Heart left ventricle (tissue), 16 donors: Measurements from ENCODE around the gene SNRPE. TPM values are rescaled to one million over a fixed set of nuclear protein-coding genes. Genes with fewer than 3 reads are reported as not detected.

Source experiments
- ATAC-seq, 4 donors: fragments of 200-7000 bp; cut with Tn5 transposase; one replicate each; pipeline ENCODE4 v1.9.1; 2020 to 2022; ENCODE audit warnings: moderate library complexity in 4 of 4, mild to moderate bottlenecking in 3 of 4, moderate number of reproducible peaks in 1 of 4
- DNase-seq, 5 donors: peaks; one replicate each; pipeline ENCODE4 v3.0.0-alpha.2; 2020
- H3K27ac ChIP-seq, 12 donors: fragments of 200-600 bp; sonication (generic) in 4 of 12; one replicate each; pipeline versions ENCODE4 v1.5.0 to v1.8.0; 2016 to 2022; ENCODE audit warnings: mild to moderate bottlenecking in 2 of 12
- H3K27me3 ChIP-seq, 9 donors: fragments of 200-600 bp; sonication (generic) in 2 of 9; one replicate each; pipeline versions ENCODE4 v1.5.1 to v1.8.0; 2016 to 2022; ENCODE audit warnings: mild to moderate bottlenecking in 3 of 9
- H3K36me3 ChIP-seq, 9 donors: fragments of 200-600 bp; sonication (generic) in 2 of 9; one replicate each; pipeline versions ENCODE4 v1.5.0 to v1.8.0; 2018 to 2022; ENCODE audit warnings: mild to moderate bottlenecking in 2 of 9
- H3K4me1 ChIP-seq, 12 donors: fragments of 200-600 bp; sonication (generic) in 4 of 12; one replicate each; pipeline versions ENCODE4 v1.5.0 to v1.8.0; 2016 to 2022; ENCODE audit warnings: mild to moderate bottlenecking in 3 of 12
- H3K4me3 ChIP-seq, 12 donors: fragments of 200-600 bp; sonication (generic) in 4 of 12; one replicate each; pipeline versions ENCODE4 v1.5.0 to v1.8.0; 2017 to 2022; ENCODE audit warnings: mild to moderate bottlenecking in 9 of 12, moderate library complexity in 4 of 12
- H3K9me3 ChIP-seq, 12 donors: fragments of 200-600 bp; sonication (generic) in 4 of 12; one replicate each; pipeline versions ENCODE4 v1.5.0 to v1.8.0; 2016 to 2022; ENCODE audit warnings: mild to moderate bottlenecking in 1 of 12
- CTCF ChIP-seq, 12 donors: fragments of 200-600 bp; sonication (generic) in 4 of 12; IDR thresholded peaks; one replicate each; pipeline versions ENCODE4 v1.5.0 to v1.8.0; 2018 to 2022; ENCODE audit warnings: antibody characterized with exemption in 12 of 12, mild to moderate bottlenecking in 5 of 12
- POLR2A ChIP-seq, 2 donors: fragments of 450-650 bp; IDR thresholded peaks; one replicate each; pipeline ENCODE4 v1.6.1; 2017; ENCODE audit warnings: antibody characterized with exemption in 2 of 2, mild to moderate bottlenecking in 2 of 2, moderate library complexity in 2 of 2
- WGBS, 4 donors: extraction: QIAGEN DNeasy Blood & Tissue Kit in 2 of 4; methylation state at CpG; one replicate each; pipeline versions ENCODE4 v1.1.5 to v1.1.7; 2013 to 2018; 5-methylcytosine and 5-hydroxymethylcytosine counted together
- intact Hi-C, 10 donors: fragments of 100-400 bp; cut with DNase I; formaldehyde crosslinking; loops; one replicate each; pipeline versions ENCODE4 v1.11.1 to v1.14.2; 2022
- long read RNA-seq, 3 donors: library from polyadenylated mRNA; unstranded; transcript quantifications; one replicate each; pipeline ENCODE4 v2.0.0, GENCODE V29; 2020 to 2021
- polyA plus RNA-seq, 2 donors: library from polyadenylated mRNA; stranded (reverse); fragments of 200-250 nt; gene quantifications; one replicate each; pipeline ENCODE4 v1.2.3, GENCODE V29; 2013
- total RNA-seq, 9 donors: library from RNA; depleted of rRNA in 2 of 9; stranded (reverse); fragments of >200 nt in 2 of 9; fragmentation: NEBNext Ultra II Directional in 3 of 9; extraction: Animal tissue kit (Norgen Biotek cat#: 25700) in 3 of 9; gene quantifications; one replicate each; pipeline versions ENCODE4 v1.1.0 to v1.2.4, GENCODE V29; 2016 to 2023
- donor health status: ischemic (EF 13 %, LVEDD 7.1; RV severe dilation, severe dysfunction).
- donor health status: healthy with polysubstance abuse.
- donor health status: DM: no; HTN: yes; CAD: no.
- donor health status: DM: no; HTN: no; CAD: no.
- donor health status: ischemic (EF 25% LVEDD 6.9; RV normal size, moderate dysfunction).
- donor health status: ischemic (EF 25% LVEDD 5.7; RV mildly dilated, moderate dysfunction).
- donor health status: healthy.
- donor health status: DM: yes; HTN: yes; CAD: no.
- donor health status: ischemic (EF 35%, LVEDD 5.7; RV mildly dilated, moderate dysfunction).
- donor health status: nonischemic (EF 11% LVEDD 7.7; RV severe dilation, severe dysfunction).
- donor health status: DM: yes; HTN: yes; CAD: no.
- donor health status: PGD.
- donor health status: ischemic (EF 29% LVEDD 5.4; RV normal size, mild dysfunction).
- donor health status: nonischemic (EF 23%, LVEDD 6.1; RV moderate dilation, normal function).

Gene SNRPE
- 10 to 100 TPM; 17.7 to 66.4 (median 48.6) TPM for total RNA-seq
- polyA plus RNA-seq, result 100 to 1,000 TPM in 1 of 2 donors, 10 to 100 TPM in 1; 63.1 to 124 TPM
- long read RNA-seq, donor 1, transcript SNRPE-202 (5 exons, 942 nt), result major isoform, 17 of 23 reads
- long read RNA-seq, donor 1, partial matches to known transcripts, result 1 of 23 reads
- long read RNA-seq, donor 1, other reads (novel, unspliced or antisense), result 5 of 23 reads
- long read RNA-seq, donor 2, transcript SNRPE-202 (5 exons, 942 nt), result major isoform, 11 of 12 reads
- long read RNA-seq, donor 2, partial matches to known transcripts, result 0 of 12 reads
- long read RNA-seq, donor 2, other reads (novel, unspliced or antisense), result 0 of 12 reads
- long read RNA-seq, donor 3, transcript SNRPE-202 (5 exons, 942 nt), result major isoform, 17 of 17 reads
- long read RNA-seq, donor 3, partial matches to known transcripts, result 0 of 17 reads
- long read RNA-seq, donor 3, other reads (novel, unspliced or antisense), result 0 of 17 reads

GRCh38 chr1:203861379-203862184, at the start of gene SNRPE:
Gene SNRPE (plus strand): TSS chr1:203861599. CDS start chr1:203861660, 61 bp downstream.
- Histone ChIP-seq H3K27ac (peak within 1 kb of the TSS in 10 of 12 donors; percentile 46 to 76 (median 66)), H3K4me3 (peak within 1 kb of the TSS; percentile 63 to 96 (median 81)), H3K27me3 (no peaks in the 10 kb centered on the region), H3K4me1 (peaks cover 0 to 25% (median 16%) of the 10 kb centered on the region in 12 donors), H3K9me3 (no peaks in the 10 kb centered on the region), H3K36me3 (peaks cover 0 to 39% (median 32%) of the 10 kb centered on the region in 9 donors)
- DNase-seq (peak; percentile 96 to 97 (median 96)), ATAC-seq (peak; percentile 98 to 99 (median 98))
- peak in 1 of 2 donors; percentile 27 for TF ChIP-seq POLR2A (IDR thresholded peaks at IDR 0.05)
- peak; percentile 85 to 99 (median 96) for TF ChIP-seq CTCF (IDR thresholded peaks at IDR 0.05)
- intact Hi-C loops, result loop anchor here (1.0 to 10.0 kb wide), 12 partner anchors 266 to 543 kb away; no protein-coding TSS in a partner anchor
- WGBS, 4 donors, result 0 to 1% (median 0%) methylated on average over 48 of the region's 48 CpGs

GRCh38 chr1:203813581-203814341, 47.6 kb upstream of the SNRPE start:
- Histone ChIP-seq H3K36me3 (peaks cover 0 to 96% (median 78%) of the 10 kb centered on the region in 9 donors), H3K27ac (no peak overlapping the region), H3K9me3 (no peaks in the 10 kb centered on the region), H3K4me3 (no peak overlapping the region), H3K4me1 (peaks cover 0 to 4% (median 0%) of the 10 kb centered on the region in 12 donors), H3K27me3 (no peaks in the 10 kb centered on the region)
- TF ChIP-seq POLR2A (IDR thresholded peaks at IDR 0.05) (no peak), CTCF (IDR thresholded peaks at IDR 0.05) (no peak)
- WGBS, 4 donors, result 96 to 100% (median 98%) methylated on average over 2 of the region's 2 CpGs
- DNase-seq (no peak), ATAC-seq (no peak)
- intact Hi-C loops, result loop anchor here in 1 of 10 donors (5.0 kb wide), 1 partner anchor 34 kb away; no protein-coding TSS in a partner anchor

GRCh38 chr1:203818399-203818798, 43.0 kb upstream of the SNRPE start:
- H3K4me3 ChIP-seq, result no peak overlapping the region
- no peak for DNase-seq
- no peak for ATAC-seq

More at GRCh38 chr1:203818399-203818798, 43.0 kb upstream of the SNRPE start:
- Histone ChIP-seq H3K27me3 (no peaks in the 10 kb centered on the region), H3K9me3 (no peaks in the 10 kb centered on the region), H3K27ac (no peak overlapping the region), H3K4me1 (no peaks in the 10 kb centered on the region), H3K36me3 (peaks cover 0 to 100% (median 92%) of the 10 kb centered on the region in 9 donors)
- no peak for TF ChIP-seq CTCF (IDR thresholded peaks at IDR 0.05)
- TF ChIP-seq POLR2A (IDR thresholded peaks at IDR 0.05), result no peak
- 89 to 95% (median 95%) methylated on average over 6 of the region's 6 CpGs for WGBS, 4 donors
- intact Hi-C loops, result no loop called here
